ENCODE data around the gene SCPEP1. TPM values are rescaled to one million over a fixed set of nuclear protein-coding genes. Genes with fewer than 3 reads are reported as not detected.

The SCPEP1 gene
- total RNA-seq, 2 experiments from 2014 or later: 9.7 to 14.8 TPM

DNA sequence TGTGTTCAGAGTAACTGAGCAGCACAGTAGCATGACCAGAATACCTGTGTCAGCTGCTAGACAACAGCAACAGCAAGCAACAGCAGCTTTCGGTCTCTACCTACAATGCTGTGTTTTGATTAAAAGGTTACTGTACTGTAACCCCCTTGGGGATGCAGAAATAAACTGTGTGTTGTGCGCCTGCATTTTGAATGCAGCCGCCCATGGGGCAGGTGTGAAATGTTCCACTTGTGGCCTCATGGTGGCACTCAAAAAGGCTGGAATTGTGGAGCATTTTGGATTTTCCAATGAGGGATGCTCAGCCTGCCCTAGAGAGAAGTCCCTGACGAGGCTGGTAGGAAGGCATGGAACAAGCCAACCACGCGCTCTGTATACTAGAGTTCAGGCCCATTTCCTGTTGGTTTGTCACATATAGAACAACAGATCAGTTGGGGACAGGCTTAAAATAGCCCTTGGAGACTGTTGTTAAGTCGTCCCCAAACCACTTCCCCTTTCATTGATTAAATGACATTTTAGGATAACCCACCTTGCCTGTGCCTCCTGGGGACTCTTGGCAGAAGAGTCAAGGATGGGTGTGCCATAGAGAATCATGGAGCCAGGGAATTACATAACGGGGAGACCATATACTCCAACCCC lies 27.1 kb downstream of the SCPEP1 start:
- Mint-ChIP-seq H3K27me3 (no peaks in the 10 kb centered on the region), H3K36me3 (ENCODE audit: low read depth) (no peaks in the 10 kb centered on the region), H3K9me3 (ENCODE audit: low read depth) (no peaks in the 10 kb centered on the region), H3K4me3 (no peak overlapping the region), H3K4me1 (peaks cover 3% of the 10 kb centered on the region), H3K27ac (no peak overlapping the region)
- intact Hi-C loops (cut with DNase I, micrococcal nuclease): no loop called here
- ATAC-seq (no peak), DNase-seq (no peak)
- POLR2A ChIA-PET: no interaction called here
- CTCF ChIA-PET: interaction anchor here (0.5 kb wide), 1 partner anchor 776 kb away, joined by 3 read pairs; no protein-coding TSS in a partner anchor

GRCh38 chr17:57006040-57006439 lies 28.1 kb downstream of the SCPEP1 start:
- DNase-seq: no peak
- H3K36me3 Mint-ChIP-seq (ENCODE audit: low read depth): no peaks in the 10 kb centered on the region
- peaks cover 5% of the 10 kb centered on the region for H3K4me1 Mint-ChIP-seq
- ATAC-seq: no peak
- H3K4me3 Mint-ChIP-seq: no peak overlapping the region
- intact Hi-C loops (cut with DNase I, micrococcal nuclease): no loop called here
- no peaks in the 10 kb centered on the region for H3K9me3 Mint-ChIP-seq (ENCODE audit: low read depth)
- no peak overlapping the region for H3K27ac Mint-ChIP-seq
- ChIA-PET CTCF (interaction anchor here (0.5 to 0.9 kb wide), 4 partner anchors 45 to 777 kb away, joined by 3 read pairs; partner anchors contain the start of gene COIL), POLR2A (no interaction called here)
- H3K27me3 Mint-ChIP-seq: no peaks in the 10 kb centered on the region

DNA sequence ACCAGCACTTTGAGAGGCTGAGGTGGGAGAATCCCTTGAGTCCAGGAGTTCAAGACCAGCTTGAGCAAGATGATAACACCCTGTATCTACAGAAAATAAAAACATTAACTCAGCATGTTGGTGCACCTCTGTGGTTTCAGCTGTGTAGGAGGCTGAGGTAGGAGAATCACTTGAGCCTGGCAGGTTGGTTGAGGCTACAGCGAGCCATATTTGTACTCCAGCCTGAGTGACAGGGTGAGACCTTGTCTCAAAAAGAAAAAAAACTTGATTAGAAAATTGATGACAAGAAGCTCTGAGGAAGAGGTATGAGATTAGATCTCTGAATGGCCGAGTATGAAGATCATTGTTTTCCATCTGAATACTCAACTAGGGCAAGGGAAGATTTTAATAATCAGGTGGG lies 31.0 kb downstream of the SCPEP1 start:
- H3K9me3 Mint-ChIP-seq (ENCODE audit: low read depth): no peaks in the 10 kb centered on the region
- peaks cover 5% of the 10 kb centered on the region for H3K4me1 Mint-ChIP-seq
- no peak overlapping the region for H3K27ac Mint-ChIP-seq
- intact Hi-C loops (cut with DNase I, micrococcal nuclease): no loop called here
- no peak for DNase-seq
- ATAC-seq: no peak
- H3K27me3 Mint-ChIP-seq: no peaks in the 10 kb centered on the region
- CTCF ChIA-PET: interaction anchor here (0.7 to 1.3 kb wide), 6 partner anchors 8 to 188 kb away, joined by 3 to 7 read pairs (median 4); no protein-coding TSS in a partner anchor
- no peak overlapping the region for H3K4me3 Mint-ChIP-seq
- POLR2A ChIA-PET: no interaction called here
- H3K36me3 Mint-ChIP-seq (ENCODE audit: low read depth): no peaks in the 10 kb centered on the region

DNA sequence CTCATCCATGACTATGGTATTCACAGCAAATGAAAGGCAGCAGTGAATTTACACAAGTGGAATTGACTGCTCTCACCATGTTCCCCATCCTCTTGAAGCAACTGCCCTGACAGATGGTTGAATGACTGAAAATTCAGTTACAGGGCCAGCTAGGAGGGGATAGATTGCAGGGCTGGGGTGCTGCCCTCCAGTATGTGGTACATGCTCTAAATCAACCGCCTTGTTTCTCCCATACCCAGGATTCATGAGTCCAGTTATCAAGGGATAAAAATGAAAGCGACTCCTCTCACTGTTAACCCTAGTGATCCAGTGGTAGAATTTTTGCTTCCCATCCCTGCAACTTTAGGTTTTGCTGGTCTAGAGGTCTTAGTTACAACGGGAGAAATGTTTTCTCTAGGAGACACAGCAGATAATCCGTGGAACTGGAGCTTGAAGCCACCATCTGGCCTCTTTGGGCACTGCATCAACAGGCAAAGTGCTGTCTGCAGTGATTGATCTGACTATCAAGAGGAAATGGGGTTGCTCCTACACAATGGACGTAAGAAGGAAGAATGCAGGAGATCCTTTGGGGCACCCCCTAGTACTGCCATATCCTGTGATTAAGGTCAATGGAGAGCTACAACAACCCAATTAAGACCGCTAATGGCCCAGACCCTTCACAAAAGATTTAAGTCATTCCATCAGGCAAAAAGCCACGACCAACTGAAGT lies 32.0 kb downstream of the SCPEP1 start:
- no peaks in the 10 kb centered on the region for H3K27me3 Mint-ChIP-seq
- ChIA-PET POLR2A (interaction anchor here (0.5 kb wide), 1 partner anchor 23 kb away, joined by 15 read pairs; no protein-coding TSS in a partner anchor), CTCF (interaction anchor here (0.6 to 1.3 kb wide), 18 partner anchors 11 to 1767 kb away, joined by 3 to 7 read pairs (median 3); partner anchors contain the start of genes AKAP1 and SCPEP1)
- H3K9me3 Mint-ChIP-seq (ENCODE audit: low read depth): no peaks in the 10 kb centered on the region
- peaks cover 5% of the 10 kb centered on the region for H3K4me1 Mint-ChIP-seq
- no peaks in the 10 kb centered on the region for H3K36me3 Mint-ChIP-seq (ENCODE audit: low read depth)
- DNase-seq: peak; percentile 77
- no peak overlapping the region for H3K27ac Mint-ChIP-seq
- ATAC-seq: peak; percentile 96
- intact Hi-C loops (cut with DNase I, micrococcal nuclease): loop anchor here (1.0 to 5.0 kb wide), 2 partner anchors 48 to 191 kb away; partner anchors contain the start of gene COIL (in 1 of the 2)
- H3K4me3 Mint-ChIP-seq: peak overlapping the region; percentile 2

- DNase-seq (no peak), ATAC-seq (no peak)
- POLR2A ChIA-PET: interaction anchor here (0.5 kb wide), 1 partner anchor 22 kb away, joined by 15 read pairs; no protein-coding TSS in a partner anchor
- no peaks in the 10 kb centered on the region for H3K9me3 Mint-ChIP-seq (ENCODE audit: low read depth)
- CTCF ChIA-PET: interaction anchor here (0.6 to 1.3 kb wide), 14 partner anchors 10 to 823 kb away, joined by 3 to 7 read pairs (median 3); partner anchors contain the start of gene SCPEP1
- H3K27ac Mint-ChIP-seq: no peak overlapping the region
- intact Hi-C loops (cut with DNase I, micrococcal nuclease): loop anchor here (1.0 to 5.0 kb wide), 2 partner anchors 48 to 191 kb away; partner anchors contain the start of gene COIL (in 1 of the 2)
- no peak overlapping the region for H3K4me3 Mint-ChIP-seq
- peaks cover 5% of the 10 kb centered on the region for H3K4me1 Mint-ChIP-seq
- H3K36me3 Mint-ChIP-seq (ENCODE audit: low read depth): no peaks in the 10 kb centered on the region
- H3K27me3 Mint-ChIP-seq: no peaks in the 10 kb centered on the region
These were observed 32.6 kb downstream of the SCPEP1 start for GRCh38 chr17:57010487-57010886.

- no peaks in the 10 kb centered on the region for H3K9me3 Mint-ChIP-seq (ENCODE audit: low read depth)
- no peak overlapping the region for H3K4me3 Mint-ChIP-seq
- DNase-seq (no peak), ATAC-seq (no peak)
- H3K27me3 Mint-ChIP-seq: no peaks in the 10 kb centered on the region
- H3K27ac Mint-ChIP-seq: no peak overlapping the region
- no peaks in the 10 kb centered on the region for H3K36me3 Mint-ChIP-seq (ENCODE audit: low read depth)
- intact Hi-C loops (cut with DNase I, micrococcal nuclease): loop anchor here in 1 of 2 experiments (5.0 kb wide), 1 partner anchor 49 kb away; the partner anchor contains the start of gene COIL
- POLR2A ChIA-PET: no interaction called here
- H3K4me1 Mint-ChIP-seq: peaks cover 5% of the 10 kb centered on the region
- CTCF ChIA-PET: interaction anchor here (0.7 kb wide), 2 partner anchors 62 to 820 kb away, joined by 3 read pairs; no protein-coding TSS in a partner anchor
These were observed 33.6 kb downstream of the SCPEP1 start for GRCh38 chr17:57011491-57012015.

- ChIA-PET POLR2A (no interaction called here), CTCF (no interaction called here)
- intact Hi-C loops (cut with DNase I, micrococcal nuclease): no loop called here
- H3K4me1 Mint-ChIP-seq: no peaks in the 10 kb centered on the region
- ATAC-seq: no peak
- H3K36me3 Mint-ChIP-seq (ENCODE audit: low read depth): no peaks in the 10 kb centered on the region
- H3K9me3 Mint-ChIP-seq (ENCODE audit: low read depth): no peaks in the 10 kb centered on the region
- H3K27me3 Mint-ChIP-seq: peaks cover 9% of the 10 kb centered on the region
- H3K4me3 Mint-ChIP-seq: no peak overlapping the region
- no peak for DNase-seq
- no peak overlapping the region for H3K27ac Mint-ChIP-seq
These were observed 38.3 kb downstream of the SCPEP1 start for GRCh38 chr17:57016071-57016763.

GRCh38 chr17:57016764-57017116 lies 38.8 kb downstream of the SCPEP1 start:
- Mint-ChIP-seq H3K27ac (no peak overlapping the region), H3K4me3 (no peak overlapping the region), H3K36me3 (ENCODE audit: low read depth) (no peaks in the 10 kb centered on the region), H3K27me3 (peaks cover 9% of the 10 kb centered on the region), H3K9me3 (ENCODE audit: low read depth) (no peaks in the 10 kb centered on the region), H3K4me1 (no peaks in the 10 kb centered on the region)
- intact Hi-C loops (cut with DNase I, micrococcal nuclease): no loop called here
- no peak for ATAC-seq
- no peak for DNase-seq
- CTCF ChIA-PET: no interaction called here
- POLR2A ChIA-PET: no interaction called here

- Mint-ChIP-seq H3K27me3 (peaks cover 9% of the 10 kb centered on the region), H3K36me3 (ENCODE audit: low read depth) (no peaks in the 10 kb centered on the region)
These were observed 39.7 kb downstream of the SCPEP1 start for GRCh38 chr17:57017625-57018024.

GRCh38 chr17:57020208-57020607 lies 42.3 kb downstream of the SCPEP1 start:
- DNase-seq: no peak
- Mint-ChIP-seq H3K4me1 (no peaks in the 10 kb centered on the region), H3K27me3 (peaks cover 11% of the 10 kb centered on the region), H3K27ac (no peak overlapping the region), H3K9me3 (ENCODE audit: low read depth) (no peaks in the 10 kb centered on the region), H3K36me3 (ENCODE audit: low read depth) (no peaks in the 10 kb centered on the region), H3K4me3 (no peak overlapping the region)
- no peak for ATAC-seq
- ChIA-PET POLR2A (no interaction called here), CTCF (interaction anchor here (2.1 kb wide), 1 partner anchor 10 kb away, joined by 5 read pairs; no protein-coding TSS in a partner anchor)
- intact Hi-C loops (cut with DNase I, micrococcal nuclease): no loop called here

More at GRCh38 chr17:57017625-57018024, 39.7 kb downstream of the SCPEP1 start:
- no peak overlapping the region for H3K4me3 Mint-ChIP-seq
- H3K4me1 Mint-ChIP-seq: no peaks in the 10 kb centered on the region
- ChIA-PET CTCF (interaction anchor here (0.6 kb wide), 1 partner anchor 9 kb away, joined by 5 read pairs; no protein-coding TSS in a partner anchor), POLR2A (no interaction called here)
- no peaks in the 10 kb centered on the region for H3K9me3 Mint-ChIP-seq (ENCODE audit: low read depth)
- H3K27ac Mint-ChIP-seq: no peak overlapping the region
- DNase-seq (no peak), ATAC-seq (no peak)
- intact Hi-C loops (cut with DNase I, micrococcal nuclease): no loop called here

Measured in activated CD4-positive, alpha-beta T cell treated with anti-CD3 and anti-CD28 coated beads for 36 hours (primary cell).